CD14-positive monocyte (primary cell): Measurements from ENCODE around the gene CASK. TPM values are rescaled to one million over a fixed set of nuclear protein-coding genes. Genes with fewer than 3 reads are reported as not detected.
A peak's percentile ranks its signal among the peaks of the same experiment; 100 is the strongest.

Experiments
- DNase-seq, 3 donors: peaks; one replicate each; pipeline ENCODE4 v3.0.0-alpha.2; 2011 to 2022
- H2AFZ ChIP-seq: 2 replicates; pipeline ENCODE4 v1.6.0; 2012; ENCODE audit warnings: mild to moderate bottlenecking, low read depth, low read length, inconsistent platforms; ENCODE audit not compliant: insufficient read depth, poor library complexity, severe bottlenecking
- H3K27ac ChIP-seq, 2 donors: 1 replicate in 1 of 2; 2 replicates in 1 of 2; pipeline ENCODE4 v1.5.1; 2012 to 2013; ENCODE audit warnings: low read length in 2 of 2, control low read depth in 1 of 2, inconsistent platforms in 1 of 2, low read depth in 1 of 2, mild to moderate bottlenecking in 1 of 2
- H3K27me3 ChIP-seq, 2 donors: one replicate each; pipeline versions ENCODE4 v1.6.0 to v1.6.1; 2011 to 2013; ENCODE audit warnings: low read length in 2 of 2; ENCODE audit not compliant: control insufficient read depth in 2 of 2, insufficient read depth in 2 of 2
- H3K36me3 ChIP-seq, 2 donors: replicated peaks in 1 of 2; 1 replicate in 1 of 2; 2 replicates in 1 of 2; pipeline versions ENCODE4 v1.5.1 to v1.6.1; 2012 to 2013; ENCODE audit warnings: low read length in 2 of 2, control low read depth in 1 of 2, inconsistent platforms in 1 of 2, mild to moderate bottlenecking in 1 of 2; ENCODE audit not compliant: insufficient read depth in 2 of 2, control insufficient read depth in 1 of 2
- H3K4me1 ChIP-seq, 2 donors: 1 replicate in 1 of 2; 2 replicates in 1 of 2; pipeline versions ENCODE4 v1.5.1 to v1.6.1; 2012 to 2013; ENCODE audit warnings: low read length in 2 of 2, control low read depth in 1 of 2, inconsistent platforms in 1 of 2, mild to moderate bottlenecking in 1 of 2, moderate library complexity in 1 of 2; ENCODE audit not compliant: insufficient read depth in 2 of 2, control insufficient read depth in 1 of 2
- H3K4me2 ChIP-seq: replicated peaks from 2 replicates; pipeline ENCODE3; 2012; ENCODE audit warnings: low read length, moderate library complexity, mild to moderate bottlenecking; ENCODE audit not compliant: poor library complexity, severe bottlenecking; ENCODE audit errors: extremely low read depth
- H3K4me3 ChIP-seq, 3 experiments: fragments of 200-600 bp in 1 of 3; sonication (generic) in 1 of 3; replicated peaks in 1 of 3; 1 replicate in 2 of 3; 2 replicates in 1 of 3; pipeline ENCODE4 v1.5.1; 2011 to 2013; ENCODE audit warnings: low read length in 3 of 3, mild to moderate bottlenecking in 3 of 3, control low read depth in 2 of 3, low read depth in 2 of 3, inconsistent platforms in 1 of 3, moderate library complexity in 1 of 3
- H3K79me2 ChIP-seq: 2 replicates; pipeline ENCODE4 v1.6.0; 2012; ENCODE audit warnings: mild to moderate bottlenecking, control low read depth, inconsistent platforms, low read length, moderate library complexity; ENCODE audit not compliant: insufficient read depth
- H3K9ac ChIP-seq: 2 replicates; pipeline ENCODE4 v1.6.0; 2017; ENCODE audit warnings: low read length, mild to moderate bottlenecking; ENCODE audit not compliant: insufficient read depth, poor library complexity, severe bottlenecking
- H3K9me3 ChIP-seq, 2 donors: replicated peaks in 1 of 2; 1 replicate in 1 of 2; 2 replicates in 1 of 2; pipeline versions ENCODE4 v1.5.1 to v1.6.1; 2012 to 2013; ENCODE audit warnings: low read length in 2 of 2, control low read depth in 1 of 2; ENCODE audit not compliant: control insufficient read depth in 1 of 2, insufficient read depth in 1 of 2
- H4K20me1 ChIP-seq: 2 replicates; pipeline ENCODE4 v1.6.0; 2012; ENCODE audit warnings: mild to moderate bottlenecking, low read length, control low read depth, moderate library complexity; ENCODE audit not compliant: insufficient read depth
- H3K27ac Mint-ChIP-seq, 7 donors: one replicate each; pipeline ENCODE4 v1.8.0; 2020; ENCODE audit warnings: mild to moderate bottlenecking in 7 of 7, mixed read lengths in 7 of 7, moderate library complexity in 6 of 7, inconsistent platforms in 2 of 7
- H3K27me3 Mint-ChIP-seq, 3 donors: one replicate each; pipeline ENCODE4 v1.8.0; 2021 to 2022; ENCODE audit warnings: low read depth in 3 of 3, mild to moderate bottlenecking in 3 of 3, mixed read lengths in 3 of 3, moderate library complexity in 3 of 3, inconsistent platforms in 1 of 3
- H3K36me3 Mint-ChIP-seq, 2 donors: one replicate each; pipeline ENCODE4 v1.8.0; 2020; ENCODE audit warnings: mixed read lengths in 2 of 2, inconsistent platforms in 1 of 2, mild to moderate bottlenecking in 1 of 2
- H3K4me1 Mint-ChIP-seq: one replicate; pipeline ENCODE4 v1.8.0; 2020; ENCODE audit warnings: mild to moderate bottlenecking, mixed read lengths
- H3K4me3 Mint-ChIP-seq, 2 donors: one replicate each; pipeline ENCODE4 v1.8.0; 2020; ENCODE audit warnings: mild to moderate bottlenecking in 2 of 2, mixed read lengths in 2 of 2, moderate library complexity in 1 of 2
- H3K9me3 Mint-ChIP-seq, 7 donors: one replicate each; pipeline ENCODE4 v1.8.0; 2020 to 2022; ENCODE audit warnings: mixed read lengths in 7 of 7, mild to moderate bottlenecking in 6 of 7, moderate library complexity in 6 of 7, inconsistent platforms in 2 of 7
- WGBS: methylation state at CpG from one replicate; pipeline ENCODE4 v1.1.5; 2013; ENCODE audit warnings: missing lambda C conversion rate; ENCODE audit not compliant: insufficient coverage; 5-methylcytosine and 5-hydroxymethylcytosine counted together
- intact Hi-C, 2 donors: fragments of 100-400 bp; cut with micrococcal nuclease; formaldehyde crosslinking; loops; one replicate each; pipeline versions ENCODE4 v1.15.0 to v1.15.1; 2023
- polyA plus RNA-seq, 3 donors: library from polyadenylated mRNA; depleted of rRNA in 1 of 3; unstranded in 2 of 3; stranded (reverse) in 1 of 3; fragments of 300-500 nt in 2 of 3; fragments of >200 nt in 1 of 3; fragmentation: Illumina TruSeq in 2 of 3; gene quantifications; 1 replicate in 2 of 3; 2 replicates in 1 of 3; pipeline ENCODE4 v1.2.3, GENCODE V29; 2012 to 2021
- TF ChIP-seq, protein P1 (sequence below): fragments of 200-600 bp; IDR thresholded peaks from one replicate; pipeline ENCODE4 v1.8.0; 2022; ENCODE audit warnings: antibody characterized with exemption, mild to moderate bottlenecking

Gene CASK
- polyA plus RNA-seq, 3 donors: 0.48 to 7.4 (median 2.5) TPM

DNA sequence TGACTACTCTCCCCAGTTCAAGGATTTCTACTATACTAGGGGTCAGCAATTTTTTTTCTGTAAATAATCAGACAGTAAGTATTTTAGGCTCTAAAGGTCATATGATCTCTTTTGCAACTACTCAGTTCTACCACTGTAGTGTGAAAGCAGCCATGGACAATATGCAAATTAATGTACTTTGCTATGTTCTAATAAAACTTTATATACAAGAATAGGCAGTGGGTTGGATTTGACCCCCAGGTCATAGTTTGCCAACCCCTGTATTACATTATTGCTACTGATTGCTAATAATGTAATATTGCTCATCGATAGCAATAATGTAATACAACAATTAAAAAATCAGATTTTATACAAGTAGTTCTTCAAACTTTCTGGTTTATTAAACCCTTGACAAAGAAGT is 293.8 kb downstream of the CASK start:
- TF ChIP-seq, protein P1, sequence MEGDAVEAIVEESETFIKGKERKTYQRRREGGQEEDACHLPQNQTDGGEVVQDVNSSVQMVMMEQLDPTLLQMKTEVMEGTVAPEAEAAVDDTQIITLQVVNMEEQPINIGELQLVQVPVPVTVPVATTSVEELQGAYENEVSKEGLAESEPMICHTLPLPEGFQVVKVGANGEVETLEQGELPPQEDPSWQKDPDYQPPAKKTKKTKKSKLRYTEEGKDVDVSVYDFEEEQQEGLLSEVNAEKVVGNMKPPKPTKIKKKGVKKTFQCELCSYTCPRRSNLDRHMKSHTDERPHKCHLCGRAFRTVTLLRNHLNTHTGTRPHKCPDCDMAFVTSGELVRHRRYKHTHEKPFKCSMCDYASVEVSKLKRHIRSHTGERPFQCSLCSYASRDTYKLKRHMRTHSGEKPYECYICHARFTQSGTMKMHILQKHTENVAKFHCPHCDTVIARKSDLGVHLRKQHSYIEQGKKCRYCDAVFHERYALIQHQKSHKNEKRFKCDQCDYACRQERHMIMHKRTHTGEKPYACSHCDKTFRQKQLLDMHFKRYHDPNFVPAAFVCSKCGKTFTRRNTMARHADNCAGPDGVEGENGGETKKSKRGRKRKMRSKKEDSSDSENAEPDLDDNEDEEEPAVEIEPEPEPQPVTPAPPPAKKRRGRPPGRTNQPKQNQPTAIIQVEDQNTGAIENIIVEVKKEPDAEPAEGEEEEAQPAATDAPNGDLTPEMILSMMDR: no peak
- Mint-ChIP-seq H3K4me1 (peaks cover 6% of the 10 kb centered on the region), H3K27me3 (no peaks in the 10 kb centered on the region), H3K9me3 (no peaks in the 10 kb centered on the region), H3K36me3 (peaks cover 12% of the 10 kb centered on the region in 2 donors), H3K4me3 (no peak overlapping the region), H3K27ac (no peak overlapping the region)
- H3K27ac ChIP-seq: no peak overlapping the region
- H3K4me3 ChIP-seq: no peak overlapping the region
- no peaks in the 10 kb centered on the region for H3K4me1 ChIP-seq
- H3K4me2 ChIP-seq: no peak overlapping the region
- H3K9me3 ChIP-seq: no peaks in the 10 kb centered on the region
- no peaks in the 10 kb centered on the region for H3K79me2 ChIP-seq
- H3K9ac ChIP-seq: no peak overlapping the region
- DNase-seq: no peak
- no CpG with 5 or more reads among the region's 1 CpG for WGBS
- H4K20me1 ChIP-seq: no peaks in the 10 kb centered on the region
- intact Hi-C loops: no loop called here
- H2AFZ ChIP-seq: no peak overlapping the region
- H3K36me3 ChIP-seq: peaks cover 0 to 2% of the 10 kb centered on the region in 2 donors
- H3K27me3 ChIP-seq: no peaks in the 10 kb centered on the region

DNA sequence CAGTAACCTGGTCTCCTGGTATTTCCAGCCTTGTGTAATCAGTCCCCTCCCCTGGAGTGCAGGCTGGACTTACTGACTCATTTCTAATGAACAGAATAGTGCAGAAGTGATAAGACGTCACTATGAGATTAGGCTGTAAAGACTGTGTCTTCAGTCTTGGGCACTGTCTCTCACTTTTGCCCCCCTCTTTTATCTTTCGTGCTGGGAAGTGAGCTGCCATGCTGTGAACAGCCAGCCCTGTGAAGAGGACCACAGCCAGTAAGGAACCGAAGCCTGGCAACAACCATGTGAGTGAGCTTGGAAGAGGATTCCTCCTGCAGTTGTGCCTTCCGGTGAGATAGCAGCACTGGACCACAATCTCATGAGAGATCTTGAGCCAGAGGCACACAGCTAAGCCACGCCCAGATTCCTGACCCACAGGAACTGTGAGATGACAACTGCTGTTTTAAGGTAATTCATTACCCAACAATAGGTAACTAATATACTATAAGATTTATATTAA is 302.1 kb downstream of the CASK start:
- Mint-ChIP-seq H3K36me3 (peaks cover 7 to 9% of the 10 kb centered on the region in 2 donors), H3K4me3 (no peak overlapping the region)

More for the DNA sequence above, 302.1 kb downstream of the CASK start:
- Histone ChIP-seq H3K4me2 (no peak overlapping the region), H3K27ac (no peak overlapping the region), H3K79me2 (no peaks in the 10 kb centered on the region), H3K9ac (no peak overlapping the region), H3K27me3 (no peaks in the 10 kb centered on the region), H3K4me3 (no peak overlapping the region), H2AFZ (no peak overlapping the region), H4K20me1 (no peaks in the 10 kb centered on the region), H3K36me3 (no peaks in the 10 kb centered on the region), H3K4me1 (peaks cover 0 to 4% of the 10 kb centered on the region in 2 donors), H3K9me3 (no peaks in the 10 kb centered on the region)
- Mint-ChIP-seq H3K4me1 (peaks cover 9% of the 10 kb centered on the region), H3K27ac (peak overlapping the region in 1 of 7 donors; percentile 55), H3K9me3 (no peaks in the 10 kb centered on the region), H3K27me3 (peaks cover 0 to 1% (median 0%) of the 10 kb centered on the region in 3 donors)
- TF ChIP-seq, protein P1: no peak
- WGBS: 20% methylated on average over 1 of the region's 5 CpGs
- DNase-seq: peak in 1 of 3 donors; percentile 5
- intact Hi-C loops: no loop called here
